ENCODE results near the gene NELL1.

DNA sequence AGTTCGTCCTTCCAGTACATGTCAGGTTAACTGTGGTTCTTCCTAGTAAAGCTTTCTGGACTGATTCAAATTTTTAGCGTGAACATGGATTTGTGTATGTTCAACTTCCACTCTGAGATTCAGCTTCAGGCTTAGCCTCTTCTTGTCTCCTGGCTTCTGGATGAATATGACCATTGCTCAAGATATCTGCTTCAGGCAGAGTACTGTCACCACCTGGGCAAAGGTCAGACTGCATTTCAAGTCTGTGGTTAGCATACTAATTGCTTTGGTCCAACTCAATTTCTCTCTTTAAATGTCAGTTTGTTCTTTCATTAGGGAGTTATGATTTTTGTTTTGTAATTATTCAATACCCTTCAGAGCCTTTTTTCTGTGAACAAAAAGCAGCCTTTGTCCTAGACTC, 440.0 kb downstream of the NELL1 start:
- TF ChIP-seq CTCF (IDR thresholded peaks at IDR 0.05) (no peak), POLR2A (IDR thresholded peaks at IDR 0.05) (no peak)
